ENCODE measurements around the gene SIM2. TPM values are rescaled to one million over a fixed set of nuclear protein-coding genes. Genes with fewer than 3 reads are reported as not detected.

SIM2 gene
- total RNA-seq, 1 donor from 2014 or later = 3.1 TPM

GRCh38 chr21:36694031-36694515 is 4.8 kb upstream of the SIM2 start:
- Histone ChIP-seq H3K27me3 (ENCODE audit: control insufficient read depth in 3 of 3, insufficient read depth in 3 of 3, low read length in 3 of 3) (peaks cover 78 to 90% (median 90%) of the 10 kb centered on the region in 3 donors), H3K4me1 (ENCODE audit: control insufficient read depth in 3 of 3, insufficient read depth in 3 of 3, low read length in 3 of 3) (peaks cover 8 to 30% (median 18%) of the 10 kb centered on the region in 3 donors), H3K9me3 (ENCODE audit: control insufficient read depth in 3 of 3, low read length in 3 of 3) (no peaks in the 10 kb centered on the region), H3K9ac (ENCODE audit: low read depth in 1 of 3, low read length in 3 of 3) (no peak overlapping the region), H3K27ac (ENCODE audit: low read depth, low read length) (no peak overlapping the region), H3K36me3 (ENCODE audit: control insufficient read depth in 3 of 3, insufficient read depth in 3 of 3, low read length in 3 of 3) (no peaks in the 10 kb centered on the region), H3K4me3 (ENCODE audit: low read length in 3 of 3) (no peak overlapping the region)

GRCh38 chr21:36694593-36695282 is 4.2 kb upstream of the SIM2 start:
- Histone ChIP-seq H3K9me3 (ENCODE audit: control insufficient read depth in 3 of 3, low read length in 3 of 3) (no peaks in the 10 kb centered on the region), H3K36me3 (ENCODE audit: control insufficient read depth in 3 of 3, insufficient read depth in 3 of 3, low read length in 3 of 3) (no peaks in the 10 kb centered on the region), H3K4me1 (ENCODE audit: control insufficient read depth in 3 of 3, insufficient read depth in 3 of 3, low read length in 3 of 3) (peaks cover 11 to 34% (median 21%) of the 10 kb centered on the region in 3 donors), H3K27me3 (ENCODE audit: control insufficient read depth in 3 of 3, insufficient read depth in 3 of 3, low read length in 3 of 3) (peaks cover 84 to 89% (median 87%) of the 10 kb centered on the region in 3 donors), H3K27ac (ENCODE audit: low read depth, low read length) (no peak overlapping the region), H3K9ac (ENCODE audit: low read depth in 1 of 3, low read length in 3 of 3) (no peak overlapping the region), H3K4me3 (ENCODE audit: low read length in 3 of 3) (no peak overlapping the region)

GRCh38 chr21:36695283-36695634 is 3.7 kb upstream of the SIM2 start:
- Histone ChIP-seq H3K9me3 (ENCODE audit: control insufficient read depth in 3 of 3, low read length in 3 of 3) (no peaks in the 10 kb centered on the region), H3K4me3 (ENCODE audit: low read length in 3 of 3) (no peak overlapping the region), H3K27me3 (ENCODE audit: control insufficient read depth in 3 of 3, insufficient read depth in 3 of 3, low read length in 3 of 3) (peaks cover 86 to 92% (median 90%) of the 10 kb centered on the region in 3 donors), H3K9ac (ENCODE audit: low read depth in 1 of 3, low read length in 3 of 3) (no peak overlapping the region), H3K36me3 (ENCODE audit: control insufficient read depth in 3 of 3, insufficient read depth in 3 of 3, low read length in 3 of 3) (no peaks in the 10 kb centered on the region), H3K27ac (ENCODE audit: low read depth, low read length) (no peak overlapping the region), H3K4me1 (ENCODE audit: control insufficient read depth in 3 of 3, insufficient read depth in 3 of 3, low read length in 3 of 3) (peaks cover 11 to 37% (median 22%) of the 10 kb centered on the region in 3 donors)

- Histone ChIP-seq H3K36me3 (ENCODE audit: control insufficient read depth in 3 of 3, insufficient read depth in 3 of 3, low read length in 3 of 3) (no peaks in the 10 kb centered on the region), H3K9me3 (ENCODE audit: control insufficient read depth in 3 of 3, low read length in 3 of 3) (no peaks in the 10 kb centered on the region), H3K27ac (ENCODE audit: low read depth, low read length) (no peak overlapping the region), H3K9ac (ENCODE audit: low read depth in 1 of 3, low read length in 3 of 3) (no peak overlapping the region), H3K4me3 (ENCODE audit: low read length in 3 of 3) (no peak overlapping the region), H3K4me1 (ENCODE audit: control insufficient read depth in 3 of 3, insufficient read depth in 3 of 3, low read length in 3 of 3) (peaks cover 11 to 43% (median 28%) of the 10 kb centered on the region in 3 donors), H3K27me3 (ENCODE audit: control insufficient read depth in 3 of 3, insufficient read depth in 3 of 3, low read length in 3 of 3) (peaks cover 90 to 97% (median 92%) of the 10 kb centered on the region in 3 donors)
These were observed 3.1 kb upstream of the SIM2 start for GRCh38 chr21:36695671-36696389.

GRCh38 chr21:36696390-36697059 is 2.4 kb upstream of the SIM2 start:
- H3K4me1 ChIP-seq (ENCODE audit: control insufficient read depth in 3 of 3, insufficient read depth in 3 of 3, low read length in 3 of 3) = peaks cover 13 to 48% (median 35%) of the 10 kb centered on the region in 3 donors
- peaks cover 92 to 97% (median 94%) of the 10 kb centered on the region in 3 donors for H3K27me3 ChIP-seq (ENCODE audit: control insufficient read depth in 3 of 3, insufficient read depth in 3 of 3, low read length in 3 of 3)
- H3K36me3 ChIP-seq (ENCODE audit: control insufficient read depth in 3 of 3, insufficient read depth in 3 of 3, low read length in 3 of 3) = no peaks in the 10 kb centered on the region
- no peak overlapping the region for H3K4me3 ChIP-seq (ENCODE audit: low read length in 3 of 3)
- H3K27ac ChIP-seq (ENCODE audit: low read depth, low read length) = no peak overlapping the region
- H3K9me3 ChIP-seq (ENCODE audit: control insufficient read depth in 3 of 3, low read length in 3 of 3) = no peaks in the 10 kb centered on the region
- no peak overlapping the region for H3K9ac ChIP-seq (ENCODE audit: low read depth in 1 of 3, low read length in 3 of 3)

- Histone ChIP-seq H3K27ac (ENCODE audit: low read depth, low read length) (no peak overlapping the region), H3K9me3 (ENCODE audit: control insufficient read depth in 3 of 3, low read length in 3 of 3) (no peaks in the 10 kb centered on the region), H3K4me1 (ENCODE audit: control insufficient read depth in 3 of 3, insufficient read depth in 3 of 3, low read length in 3 of 3) (peaks cover 15 to 48% (median 37%) of the 10 kb centered on the region in 3 donors), H3K4me3 (ENCODE audit: low read length in 3 of 3) (no peak overlapping the region), H3K9ac (ENCODE audit: low read depth in 1 of 3, low read length in 3 of 3) (no peak overlapping the region), H3K27me3 (ENCODE audit: control insufficient read depth in 3 of 3, insufficient read depth in 3 of 3, low read length in 3 of 3) (peaks cover 92 to 98% (median 94%) of the 10 kb centered on the region in 3 donors), H3K36me3 (ENCODE audit: control insufficient read depth in 3 of 3, insufficient read depth in 3 of 3, low read length in 3 of 3) (no peaks in the 10 kb centered on the region)
These were observed 1.7 kb upstream of the SIM2 start for GRCh38 chr21:36697060-36697850.

GRCh38 chr21:36697851-36698384 is 997 bp upstream of the SIM2 start:
- no peaks in the 10 kb centered on the region for H3K36me3 ChIP-seq (ENCODE audit: control insufficient read depth in 3 of 3, insufficient read depth in 3 of 3, low read length in 3 of 3)
- no peak overlapping the region for H3K27ac ChIP-seq (ENCODE audit: low read depth, low read length)
- H3K4me1 ChIP-seq (ENCODE audit: control insufficient read depth in 3 of 3, insufficient read depth in 3 of 3, low read length in 3 of 3) = peaks cover 15 to 46% (median 37%) of the 10 kb centered on the region in 3 donors
- H3K4me3 ChIP-seq (ENCODE audit: low read length in 3 of 3) = peak overlapping the region; percentile 48 to 59 (median 58)
- no peaks in the 10 kb centered on the region for H3K9me3 ChIP-seq (ENCODE audit: control insufficient read depth in 3 of 3, low read length in 3 of 3)
- H3K27me3 ChIP-seq (ENCODE audit: control insufficient read depth in 3 of 3, insufficient read depth in 3 of 3, low read length in 3 of 3) = peaks cover 92 to 98% (median 94%) of the 10 kb centered on the region in 3 donors
- H3K9ac ChIP-seq (ENCODE audit: low read depth in 1 of 3, low read length in 3 of 3) = peak overlapping the region in 1 of 3 donors; percentile 45

- no peak overlapping the region for H3K27ac ChIP-seq (ENCODE audit: low read depth, low read length)
- peak overlapping the region in 2 of 3 donors; percentile 43 to 45 for H3K9ac ChIP-seq (ENCODE audit: low read depth in 1 of 3, low read length in 3 of 3)
These were observed 432 bp upstream of the SIM2 start for GRCh38 chr21:36698385-36698980.

More at GRCh38 chr21:36698385-36698980, 432 bp upstream of the SIM2 start:
- Histone ChIP-seq H3K9me3 (ENCODE audit: control insufficient read depth in 3 of 3, low read length in 3 of 3) (no peaks in the 10 kb centered on the region), H3K4me3 (ENCODE audit: low read length in 3 of 3) (peak overlapping the region; percentile 48 to 59 (median 58)), H3K4me1 (ENCODE audit: control insufficient read depth in 3 of 3, insufficient read depth in 3 of 3, low read length in 3 of 3) (peaks cover 15 to 42% (median 37%) of the 10 kb centered on the region in 3 donors), H3K27me3 (ENCODE audit: control insufficient read depth in 3 of 3, insufficient read depth in 3 of 3, low read length in 3 of 3) (peaks cover 92 to 98% (median 94%) of the 10 kb centered on the region in 3 donors), H3K36me3 (ENCODE audit: control insufficient read depth in 3 of 3, insufficient read depth in 3 of 3, low read length in 3 of 3) (no peaks in the 10 kb centered on the region)

Measured in skeletal muscle tissue (tissue), 4 donors.